Measurements from ENCODE around the gene BATF2.

DNA sequence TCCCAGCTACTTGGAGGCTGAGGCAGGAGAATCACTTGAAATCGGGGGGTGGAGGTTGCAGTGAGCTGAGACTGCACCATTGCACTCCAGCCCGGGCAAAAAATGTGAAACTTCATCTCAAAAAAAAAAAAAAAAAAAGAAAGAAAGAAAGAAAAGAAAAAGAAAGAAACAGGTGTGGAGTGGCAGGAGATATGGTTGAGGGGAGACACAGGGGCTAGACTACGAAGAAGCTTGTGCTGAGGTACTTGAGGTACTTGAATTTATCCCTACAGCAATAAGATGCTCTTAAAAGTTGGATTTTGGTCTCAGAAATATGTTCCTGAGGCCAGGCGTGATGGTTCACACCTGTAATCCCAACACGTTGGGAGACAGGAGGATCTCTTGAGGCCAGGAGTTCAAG, 22.6 kb downstream of the BATF2 start:
- TF ChIP-seq, protein P1, sequence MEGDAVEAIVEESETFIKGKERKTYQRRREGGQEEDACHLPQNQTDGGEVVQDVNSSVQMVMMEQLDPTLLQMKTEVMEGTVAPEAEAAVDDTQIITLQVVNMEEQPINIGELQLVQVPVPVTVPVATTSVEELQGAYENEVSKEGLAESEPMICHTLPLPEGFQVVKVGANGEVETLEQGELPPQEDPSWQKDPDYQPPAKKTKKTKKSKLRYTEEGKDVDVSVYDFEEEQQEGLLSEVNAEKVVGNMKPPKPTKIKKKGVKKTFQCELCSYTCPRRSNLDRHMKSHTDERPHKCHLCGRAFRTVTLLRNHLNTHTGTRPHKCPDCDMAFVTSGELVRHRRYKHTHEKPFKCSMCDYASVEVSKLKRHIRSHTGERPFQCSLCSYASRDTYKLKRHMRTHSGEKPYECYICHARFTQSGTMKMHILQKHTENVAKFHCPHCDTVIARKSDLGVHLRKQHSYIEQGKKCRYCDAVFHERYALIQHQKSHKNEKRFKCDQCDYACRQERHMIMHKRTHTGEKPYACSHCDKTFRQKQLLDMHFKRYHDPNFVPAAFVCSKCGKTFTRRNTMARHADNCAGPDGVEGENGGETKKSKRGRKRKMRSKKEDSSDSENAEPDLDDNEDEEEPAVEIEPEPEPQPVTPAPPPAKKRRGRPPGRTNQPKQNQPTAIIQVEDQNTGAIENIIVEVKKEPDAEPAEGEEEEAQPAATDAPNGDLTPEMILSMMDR (IDR thresholded peaks at IDR 0.05): no peak
- TF ChIP-seq POLR2A (IDR thresholded peaks at IDR 0.05): no peak
